Endodermal cell (in vitro differentiated cells): ENCODE data around the gene GRIA2. TPM values are rescaled to one million over a fixed set of nuclear protein-coding genes. Genes with fewer than 3 reads are reported as not detected.

Source experiments
- DNase-seq: peaks from one replicate; pipeline ENCODE4 v3.0.0-alpha.2; 2017
- H3K27ac ChIP-seq: 2 replicates; pipeline ENCODE4 v1.5.1; 2013; ENCODE audit warnings: mild to moderate bottlenecking, low read depth, low read length, moderate library complexity
- H3K27me3 ChIP-seq: 2 replicates; pipeline ENCODE4 v1.6.1; 2013; ENCODE audit warnings: mild to moderate bottlenecking, low read length, moderate library complexity; ENCODE audit not compliant: insufficient read depth, control insufficient read depth, poor library complexity, severe bottlenecking
- H3K36me3 ChIP-seq: 2 replicates; pipeline ENCODE4 v1.7.0; 2013; ENCODE audit warnings: mild to moderate bottlenecking, low read length, moderate library complexity; ENCODE audit not compliant: control insufficient read depth, insufficient read depth
- H3K4me1 ChIP-seq: one replicate; pipeline ENCODE4 v1.7.0; 2013; ENCODE audit warnings: low read length; ENCODE audit not compliant: control insufficient read depth, insufficient read depth
- H3K4me3 ChIP-seq: 2 replicates; pipeline ENCODE4 v1.5.1; 2013; ENCODE audit warnings: mild to moderate bottlenecking, low read length, moderate library complexity
- H3K9ac ChIP-seq: 2 replicates; pipeline ENCODE4 v1.6.1; 2013; ENCODE audit warnings: mild to moderate bottlenecking, low read length, moderate library complexity; ENCODE audit not compliant: poor library complexity, severe bottlenecking; ENCODE audit errors: extremely low read depth
- H3K9me3 ChIP-seq: 2 replicates; pipeline ENCODE4 v1.6.1; 2013; ENCODE audit warnings: mild to moderate bottlenecking, low read length, moderate library complexity; ENCODE audit not compliant: control insufficient read depth
- H3K27ac Mint-ChIP-seq: 2 replicates; pipeline ENCODE4 v1.8.0; 2020; ENCODE audit warnings: mixed read lengths
- H3K27me3 Mint-ChIP-seq: 2 replicates; pipeline ENCODE4 v1.8.0; 2021; ENCODE audit warnings: mild to moderate bottlenecking, mixed read lengths; ENCODE audit not compliant: insufficient read depth
- H3K36me3 Mint-ChIP-seq: 2 replicates; pipeline ENCODE4 v1.8.0; 2020; ENCODE audit warnings: low read depth, mixed read lengths
- H3K4me1 Mint-ChIP-seq: 2 replicates; pipeline ENCODE4 v1.8.0; 2020; ENCODE audit warnings: mixed read lengths
- H3K4me3 Mint-ChIP-seq: 2 replicates; pipeline ENCODE4 v1.8.0; 2020; ENCODE audit warnings: mild to moderate bottlenecking, moderate library complexity, mixed read lengths
- H3K9me3 Mint-ChIP-seq: 2 replicates; pipeline ENCODE4 v1.8.0; 2020; ENCODE audit warnings: mild to moderate bottlenecking, mixed read lengths
- WGBS, 2 experiments: methylation state at CpG; one replicate each; pipeline versions ENCODE4 v1.1.5 to v1.1.7; 2013; ENCODE audit warnings: missing lambda C conversion rate in 2 of 2, mixed read lengths in 1 of 2; ENCODE audit not compliant: insufficient coverage in 1 of 2, insufficient read length in 1 of 2; 5-methylcytosine and 5-hydroxymethylcytosine counted together
- total RNA-seq, 2 donors: library from RNA; stranded (reverse); fragmentation: NEBNext Ultra II Directional in 1 of 2; extraction: Animal tissue kit (Norgen Biotek cat#: 25700) in 1 of 2; gene quantifications; 2 replicates in 1 of 2; 3 replicates in 1 of 2; pipeline ENCODE4 v1.2.1, GENCODE V29; 2021
- TF ChIP-seq, protein P1 (sequence below): fragments of 200-600 bp; sonication (generic); conservative IDR thresholded peaks from 2 replicates; pipeline ENCODE4 v1.5.0; 2021; ENCODE audit warnings: antibody characterized with exemption, mild to moderate bottlenecking

The GRIA2 gene
- total RNA-seq, 2 donors from 2014 or later = not detected

- Mint-ChIP-seq H3K36me3 (no peaks in the 10 kb centered on the region), H3K4me1 (peaks cover 13% of the 10 kb centered on the region), H3K9me3 (peaks cover 2% of the 10 kb centered on the region), H3K27ac (no peak overlapping the region), H3K4me3 (no peak overlapping the region), H3K27me3 (peaks cover 10% of the 10 kb centered on the region)
- Histone ChIP-seq H3K27ac (no peak overlapping the region), H3K27me3 (no peaks in the 10 kb centered on the region), H3K9me3 (no peaks in the 10 kb centered on the region), H3K9ac (no peak overlapping the region), H3K4me3 (no peak overlapping the region), H3K36me3 (no peaks in the 10 kb centered on the region), H3K4me1 (peaks cover 5% of the 10 kb centered on the region)
- no peak for DNase-seq
- TF ChIP-seq, protein P1, sequence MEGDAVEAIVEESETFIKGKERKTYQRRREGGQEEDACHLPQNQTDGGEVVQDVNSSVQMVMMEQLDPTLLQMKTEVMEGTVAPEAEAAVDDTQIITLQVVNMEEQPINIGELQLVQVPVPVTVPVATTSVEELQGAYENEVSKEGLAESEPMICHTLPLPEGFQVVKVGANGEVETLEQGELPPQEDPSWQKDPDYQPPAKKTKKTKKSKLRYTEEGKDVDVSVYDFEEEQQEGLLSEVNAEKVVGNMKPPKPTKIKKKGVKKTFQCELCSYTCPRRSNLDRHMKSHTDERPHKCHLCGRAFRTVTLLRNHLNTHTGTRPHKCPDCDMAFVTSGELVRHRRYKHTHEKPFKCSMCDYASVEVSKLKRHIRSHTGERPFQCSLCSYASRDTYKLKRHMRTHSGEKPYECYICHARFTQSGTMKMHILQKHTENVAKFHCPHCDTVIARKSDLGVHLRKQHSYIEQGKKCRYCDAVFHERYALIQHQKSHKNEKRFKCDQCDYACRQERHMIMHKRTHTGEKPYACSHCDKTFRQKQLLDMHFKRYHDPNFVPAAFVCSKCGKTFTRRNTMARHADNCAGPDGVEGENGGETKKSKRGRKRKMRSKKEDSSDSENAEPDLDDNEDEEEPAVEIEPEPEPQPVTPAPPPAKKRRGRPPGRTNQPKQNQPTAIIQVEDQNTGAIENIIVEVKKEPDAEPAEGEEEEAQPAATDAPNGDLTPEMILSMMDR = no peak
These were observed 22.3 kb downstream of the GRIA2 start for GRCh38 chr4:157242871-157243270.

- H3K27ac Mint-ChIP-seq = no peak overlapping the region
- no peak for DNase-seq
- peak overlapping the region; percentile 7 for H3K4me3 ChIP-seq
- H3K9me3 Mint-ChIP-seq = peaks cover 2% of the 10 kb centered on the region
- H3K4me1 ChIP-seq = peaks cover 5% of the 10 kb centered on the region
- no peak overlapping the region for H3K4me3 Mint-ChIP-seq
- peaks cover 10% of the 10 kb centered on the region for H3K27me3 Mint-ChIP-seq
- no peaks in the 10 kb centered on the region for H3K36me3 ChIP-seq
- no peaks in the 10 kb centered on the region for H3K36me3 Mint-ChIP-seq
- H3K9ac ChIP-seq = no peak overlapping the region
- H3K4me1 Mint-ChIP-seq = peaks cover 13% of the 10 kb centered on the region
- TF ChIP-seq, protein P1 = no peak
- no peaks in the 10 kb centered on the region for H3K27me3 ChIP-seq
- H3K9me3 ChIP-seq = no peaks in the 10 kb centered on the region
- WGBS, 2 experiments = 70 to 90% methylated on average over 2 of the region's 2 CpGs
- H3K27ac ChIP-seq = no peak overlapping the region
These were observed 23.8 kb downstream of the GRIA2 start for GRCh38 chr4:157244348-157244747.

GRCh38 chr4:157245351-157245750, 24.8 kb downstream of the GRIA2 start:
- Mint-ChIP-seq H3K4me1 (peaks cover 13% of the 10 kb centered on the region), H3K27me3 (peaks cover 10% of the 10 kb centered on the region), H3K9me3 (peaks cover 2% of the 10 kb centered on the region), H3K36me3 (no peaks in the 10 kb centered on the region), H3K4me3 (no peak overlapping the region), H3K27ac (no peak overlapping the region)
- no peak overlapping the region for H3K4me3 ChIP-seq
- H3K4me1 ChIP-seq = peaks cover 5% of the 10 kb centered on the region
- TF ChIP-seq, protein P1 = no peak
- no peak overlapping the region for H3K9ac ChIP-seq
- no peak for DNase-seq
- no peaks in the 10 kb centered on the region for H3K27me3 ChIP-seq
- no peaks in the 10 kb centered on the region for H3K9me3 ChIP-seq
- H3K36me3 ChIP-seq = no peaks in the 10 kb centered on the region
- H3K27ac ChIP-seq = no peak overlapping the region
